Bone marrow (tissue), 2 donors: Measurements from ENCODE around the gene YIPF1.
"Not testable (repeated sequence)": the region's sequence is repeated elsewhere in the genome, so short reads cannot be mapped to it uniquely, and the experiment has no call there.

Experiments used
- DNase-seq, 2 donors: peaks; one replicate each; lab custom pipeline; 2025; lab: John Stamatoyannopoulos, UW

YIPF1 gene

GRCh38 chr1:53894644-53895043 is 5.0 kb upstream of the YIPF1 start:
- no peak for DNase-seq

GRCh38 chr1:53893999-53894636 is 4.5 kb upstream of the YIPF1 start, which contains the start of gene DIO1:
DIO1 (plus strand) TSS chr1:53894187; CDS start chr1:53894211, 24 bp downstream.
- no peak for DNase-seq

- DNase-seq = peak; percentile 5 to 7
These were observed 3.3 kb upstream of the YIPF1 start for GRCh38 chr1:53892911-53893310.

GRCh38 chr1:53891678-53892077 is 2.1 kb upstream of the YIPF1 start:
- no peak for DNase-seq

GRCh38 chr1:53891018-53891417 is 1.4 kb upstream of the YIPF1 start:
- DNase-seq = no peak

- no peak for DNase-seq
These were observed 935 bp upstream of the YIPF1 start for GRCh38 chr1:53890522-53890941.

- no peak for DNase-seq
These were observed 916 bp downstream of the YIPF1 start for GRCh38 chr1:53888681-53889080.

- not testable (repeated sequence) for DNase-seq
These were observed 6.0 kb downstream of the YIPF1 start for GRCh38 chr1:53883600-53883999.

- not testable (repeated sequence) for DNase-seq
These were observed 7.7 kb downstream of the YIPF1 start for GRCh38 chr1:53881853-53882252.

- peak in 1 of 2 donors; percentile 25 for DNase-seq
These were observed 11.0 kb downstream of the YIPF1 start for GRCh38 chr1:53878492-53879105.

GRCh38 chr1:53875150-53875549 is 14.4 kb downstream of the YIPF1 start:
- DNase-seq = not testable (repeated sequence)

GRCh38 chr1:53871773-53872484 is 17.7 kb downstream of the YIPF1 start:
- no peak for DNase-seq

GRCh38 chr1:53871221-53871620 is 18.4 kb downstream of the YIPF1 start:
- no peak for DNase-seq

GRCh38 chr1:53869454-53870117 is 20.0 kb downstream of the YIPF1 start:
- peak in 1 of 2 donors; percentile 56 for DNase-seq

GRCh38 chr1:53868565-53868964 is 21.0 kb downstream of the YIPF1 start:
- no peak for DNase-seq

GRCh38 chr1:53862507-53862906 is 27.1 kb downstream of the YIPF1 start:
- DNase-seq = no peak

- peak in 1 of 2 donors; percentile 26 for DNase-seq
These were observed 28.6 kb downstream of the YIPF1 start for GRCh38 chr1:53860967-53861411.

GRCh38 chr1:53851571-53852285 is 37.9 kb downstream of the YIPF1 start:
- DNase-seq = no peak

- no peak for DNase-seq
These were observed 39.4 kb downstream of the YIPF1 start for GRCh38 chr1:53850082-53850673.

- DNase-seq = no peak
These were observed 41.6 kb downstream of the YIPF1 start for GRCh38 chr1:53847980-53848379.

- DNase-seq = no peak
These were observed 47.2 kb downstream of the YIPF1 start for GRCh38 chr1:53842347-53842746.

- DNase-seq = no peak
These were observed 51.0 kb downstream of the YIPF1 start for GRCh38 chr1:53838654-53838974.
